DOHH2 (cell line): ENCODE data around the gene ARHGAP22.

Source experiments
- EZH2phosphoT487 ChIP-seq: fragments of 200-600 bp; sonication (generic); IDR thresholded peaks from 2 replicates; pipeline ENCODE4 v1.6.1; 2017; ENCODE audit warnings: borderline replicate concordance, mild to moderate bottlenecking, antibody characterized with exemption, low read length, moderate library complexity, mixed read lengths
- TF ChIP-seq, protein P1 (sequence below): fragments of 200-600 bp; sonication (generic); IDR thresholded peaks from one replicate; pipeline ENCODE4 v1.5.1; 2014; ENCODE audit warnings: antibody characterized with exemption, mild to moderate bottlenecking, low read depth, low read length; ENCODE audit not compliant: poor library complexity, severe bottlenecking

DNA sequence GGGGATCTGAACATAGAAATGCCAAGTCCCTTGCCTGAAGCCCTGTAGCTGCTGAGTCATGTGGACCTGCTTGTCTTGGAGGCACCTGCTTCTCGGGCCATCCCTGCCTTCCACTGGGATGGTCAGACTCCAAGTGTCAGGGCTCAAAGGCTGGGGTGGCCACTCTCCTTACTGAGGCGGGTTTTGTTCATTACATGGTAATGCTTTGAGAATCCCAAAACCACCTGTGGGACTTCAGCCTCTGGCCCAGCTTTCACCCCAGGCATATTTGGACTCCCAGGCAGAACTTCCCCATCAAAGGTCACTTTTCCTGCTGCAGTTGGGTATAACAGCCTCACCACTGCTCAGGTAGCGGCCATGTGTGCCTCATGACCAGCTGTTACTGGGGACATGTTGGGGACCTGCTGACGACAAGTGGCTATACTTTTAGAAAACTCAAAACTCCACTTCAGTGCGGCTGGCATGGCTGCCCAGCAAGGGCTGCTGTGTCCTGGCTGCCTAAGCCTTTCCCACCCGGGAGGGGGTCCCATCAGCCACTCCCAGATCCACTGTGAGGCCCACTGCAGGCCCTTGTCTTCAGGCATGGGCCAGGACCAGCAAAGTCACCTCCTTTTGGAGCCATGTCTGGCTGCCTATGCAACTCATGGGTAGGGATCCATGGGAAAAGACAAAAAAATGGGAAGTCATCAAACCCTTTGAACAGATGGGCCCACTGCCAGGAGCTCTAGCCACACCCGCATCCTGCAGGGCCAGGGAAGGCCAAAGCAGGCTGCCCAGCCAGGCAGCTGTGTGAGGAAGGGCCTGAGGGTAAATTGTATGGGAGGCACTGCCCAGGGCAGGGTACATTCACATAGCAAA, 96.7 kb downstream of the ARHGAP22 start:
- TF ChIP-seq, protein P1, sequence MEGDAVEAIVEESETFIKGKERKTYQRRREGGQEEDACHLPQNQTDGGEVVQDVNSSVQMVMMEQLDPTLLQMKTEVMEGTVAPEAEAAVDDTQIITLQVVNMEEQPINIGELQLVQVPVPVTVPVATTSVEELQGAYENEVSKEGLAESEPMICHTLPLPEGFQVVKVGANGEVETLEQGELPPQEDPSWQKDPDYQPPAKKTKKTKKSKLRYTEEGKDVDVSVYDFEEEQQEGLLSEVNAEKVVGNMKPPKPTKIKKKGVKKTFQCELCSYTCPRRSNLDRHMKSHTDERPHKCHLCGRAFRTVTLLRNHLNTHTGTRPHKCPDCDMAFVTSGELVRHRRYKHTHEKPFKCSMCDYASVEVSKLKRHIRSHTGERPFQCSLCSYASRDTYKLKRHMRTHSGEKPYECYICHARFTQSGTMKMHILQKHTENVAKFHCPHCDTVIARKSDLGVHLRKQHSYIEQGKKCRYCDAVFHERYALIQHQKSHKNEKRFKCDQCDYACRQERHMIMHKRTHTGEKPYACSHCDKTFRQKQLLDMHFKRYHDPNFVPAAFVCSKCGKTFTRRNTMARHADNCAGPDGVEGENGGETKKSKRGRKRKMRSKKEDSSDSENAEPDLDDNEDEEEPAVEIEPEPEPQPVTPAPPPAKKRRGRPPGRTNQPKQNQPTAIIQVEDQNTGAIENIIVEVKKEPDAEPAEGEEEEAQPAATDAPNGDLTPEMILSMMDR: no peak
- no peak for TF ChIP-seq EZH2phosphoT487
